CD8-positive, alpha-beta memory T cell (primary cell): ENCODE measurements around the gene MRPS15. TPM values are rescaled to one million over a fixed set of nuclear protein-coding genes. Genes with fewer than 3 reads are reported as not detected.
"Not testable (repeated sequence)": the region's sequence is repeated elsewhere in the genome, so short reads cannot be mapped to it uniquely, and the experiment has no call there.

Source experiments
- CTCF ChIA-PET: fragments of 350-600 bp; sonication (Branson Sonifier 250); formaldehyde crosslinking; loops from one replicate; lab custom pipeline; 2021; ENCODE audit warnings: antibody characterized with exemption; lab: Charles Lee
- POLR2A ChIA-PET: fragments of 350-600 bp; sonication (Branson Sonifier 250); formaldehyde crosslinking; loops from one replicate; lab custom pipeline; 2021; ENCODE audit warnings: antibody characterized with exemption; lab: Charles Lee
- DNase-seq, 5 donors: peaks; one replicate each; pipeline versions ENCODE4 v3.0.0 to v3.0.0-alpha.2; 2020 to 2022; ENCODE audit warnings: mixed read lengths in 1 of 5
- H3K27ac ChIP-seq: one replicate; pipeline ENCODE4 v1.7.0; 2013; ENCODE audit warnings: low read depth, mild to moderate bottlenecking, low read length, moderate library complexity
- H3K27me3 ChIP-seq: 2 replicates; pipeline ENCODE4 v1.7.0; 2013; ENCODE audit warnings: low read length, mild to moderate bottlenecking; ENCODE audit not compliant: insufficient read depth, poor library complexity, severe bottlenecking
- H3K36me3 ChIP-seq: 2 replicates; pipeline ENCODE4 v1.7.0; 2013; ENCODE audit warnings: mild to moderate bottlenecking, low read length, moderate library complexity; ENCODE audit not compliant: insufficient read depth
- H3K4me1 ChIP-seq: 2 replicates; pipeline ENCODE4 v1.7.0; 2013; ENCODE audit warnings: mild to moderate bottlenecking, low read length, moderate library complexity; ENCODE audit not compliant: insufficient read depth
- H3K4me3 ChIP-seq: 2 replicates; pipeline ENCODE4 v1.7.0; 2013; ENCODE audit warnings: mild to moderate bottlenecking, low read length
- H3K9me3 ChIP-seq: 2 replicates; pipeline ENCODE4 v1.7.0; 2013; ENCODE audit warnings: mild to moderate bottlenecking, low read length
- H3K27ac Mint-ChIP-seq, 8 donors: one replicate each; pipeline ENCODE4 v1.8.0; 2020 to 2021; ENCODE audit warnings: mixed read lengths in 8 of 8, mild to moderate bottlenecking in 6 of 8, inconsistent platforms in 3 of 8, moderate library complexity in 3 of 8
- H3K27me3 Mint-ChIP-seq, 2 donors: one replicate each; pipeline ENCODE4 v1.8.0; 2020 to 2021; ENCODE audit warnings: mixed read lengths in 2 of 2, mild to moderate bottlenecking in 1 of 2, moderate library complexity in 1 of 2
- H3K36me3 Mint-ChIP-seq, 3 donors: one replicate each; pipeline ENCODE4 v1.8.0; 2020 to 2021; ENCODE audit warnings: mixed read lengths in 3 of 3, inconsistent platforms in 1 of 3, mild to moderate bottlenecking in 1 of 3
- H3K4me1 Mint-ChIP-seq, 3 donors: one replicate each; pipeline ENCODE4 v1.8.0; 2020 to 2021; ENCODE audit warnings: mixed read lengths in 3 of 3, inconsistent platforms in 1 of 3, mild to moderate bottlenecking in 1 of 3
- H3K4me3 Mint-ChIP-seq, 7 donors: one replicate each; pipeline ENCODE4 v1.8.0; 2020 to 2021; ENCODE audit warnings: mixed read lengths in 7 of 7, mild to moderate bottlenecking in 6 of 7, moderate library complexity in 4 of 7, inconsistent platforms in 2 of 7
- H3K9me3 Mint-ChIP-seq, 5 donors: one replicate each; pipeline ENCODE4 v1.8.0; 2020 to 2022; ENCODE audit warnings: mixed read lengths in 5 of 5, mild to moderate bottlenecking in 3 of 5, moderate library complexity in 2 of 5, inconsistent platforms in 1 of 5
- polyA plus RNA-seq: library from polyadenylated mRNA; unstranded; fragments of 300-500 nt; fragmentation: Illumina TruSeq; gene quantifications from one replicate; pipeline ENCODE4 v1.2.3, GENCODE V29; 2021
- total RNA-seq, 2 experiments: library from RNA; stranded (reverse); gene quantifications; one replicate each; pipeline ENCODE4 v1.2.3, GENCODE V29; 2021

MRPS15 gene
- total and polyA plus RNA-seq, 3 experiments from 2014 or later, result 76.5 to 143 (median 134) TPM

GRCh38 chr1:36481771-36482723 is 17.9 kb upstream of the MRPS15 start:
- Mint-ChIP-seq H3K4me3 (peak overlapping the region in 1 of 7 donors; percentile 37), H3K27me3 (peaks cover 7 to 9% of the 10 kb centered on the region in 2 donors), H3K36me3 (no peaks in the 10 kb centered on the region), H3K4me1 (peaks cover 5 to 10% (median 7%) of the 10 kb centered on the region in 3 donors), H3K9me3 (no peaks in the 10 kb centered on the region), H3K27ac (peak overlapping the region in 1 of 8 donors; percentile 17)
- Histone ChIP-seq H3K27ac (peak overlapping the region; percentile 27), H3K4me1 (peaks cover 11% of the 10 kb centered on the region), H3K36me3 (no peaks in the 10 kb centered on the region), H3K27me3 (no peaks in the 10 kb centered on the region), H3K4me3 (no peak overlapping the region), H3K9me3 (no peaks in the 10 kb centered on the region)
- CTCF ChIA-PET, result no interaction called here
- no peak for DNase-seq
- POLR2A ChIA-PET, result no interaction called here

DNA sequence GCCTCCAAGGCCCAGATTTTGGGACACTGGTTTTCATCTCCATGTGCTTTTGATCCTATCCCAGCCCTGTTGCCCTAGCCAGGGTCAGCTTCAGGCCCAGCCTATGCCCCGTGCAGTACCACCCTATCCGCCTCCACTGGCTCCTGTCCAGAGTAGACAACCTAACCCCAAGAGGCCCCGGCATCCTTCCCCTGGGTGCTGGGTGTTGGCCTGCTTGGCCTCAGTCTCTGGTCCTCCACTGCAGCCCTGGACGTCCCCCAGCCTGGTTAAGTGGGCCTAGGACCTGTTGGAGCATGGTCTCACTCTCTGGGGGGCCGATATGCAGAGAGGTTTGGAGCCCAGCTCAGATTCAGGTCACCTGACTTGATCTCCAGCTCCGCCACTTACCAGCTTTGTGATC is 16.9 kb upstream of the MRPS15 start:
- H3K4me3 Mint-ChIP-seq, result peak overlapping the region in 1 of 7 donors; percentile 36
- H3K27me3 Mint-ChIP-seq, result peaks cover 7 to 9% of the 10 kb centered on the region in 2 donors

GRCh38 chr1:36480161-36480560 is 16.0 kb upstream of the MRPS15 start:
- H3K9me3 ChIP-seq, result no peaks in the 10 kb centered on the region
- ChIA-PET POLR2A (no interaction called here), CTCF (no interaction called here)
- H3K27me3 ChIP-seq, result no peaks in the 10 kb centered on the region
- no peak overlapping the region for H3K4me3 ChIP-seq
- H3K4me3 Mint-ChIP-seq, result no peak overlapping the region
- no peaks in the 10 kb centered on the region for H3K36me3 ChIP-seq
- no peak for DNase-seq
- no peak overlapping the region for H3K27ac ChIP-seq
- H3K4me1 Mint-ChIP-seq, result peaks cover 5 to 10% (median 7%) of the 10 kb centered on the region in 3 donors
- peaks cover 11% of the 10 kb centered on the region for H3K4me1 ChIP-seq
- no peaks in the 10 kb centered on the region for H3K36me3 Mint-ChIP-seq
- H3K27ac Mint-ChIP-seq, result no peak overlapping the region
- H3K27me3 Mint-ChIP-seq, result peaks cover 3 to 6% of the 10 kb centered on the region in 2 donors
- no peaks in the 10 kb centered on the region for H3K9me3 Mint-ChIP-seq

More for the DNA sequence above, 16.9 kb upstream of the MRPS15 start:
- no peaks in the 10 kb centered on the region for H3K27me3 ChIP-seq
- CTCF ChIA-PET, result no interaction called here
- DNase-seq, result no peak
- no peak overlapping the region for H3K27ac Mint-ChIP-seq
- no peaks in the 10 kb centered on the region for H3K36me3 ChIP-seq
- peaks cover 5 to 10% (median 7%) of the 10 kb centered on the region in 3 donors for H3K4me1 Mint-ChIP-seq
- H3K36me3 Mint-ChIP-seq, result no peaks in the 10 kb centered on the region
- H3K4me3 ChIP-seq, result no peak overlapping the region
- POLR2A ChIA-PET, result no interaction called here
- H3K9me3 ChIP-seq, result no peaks in the 10 kb centered on the region
- no peaks in the 10 kb centered on the region for H3K9me3 Mint-ChIP-seq
- H3K4me1 ChIP-seq, result peaks cover 11% of the 10 kb centered on the region
- H3K27ac ChIP-seq, result no peak overlapping the region

DNA sequence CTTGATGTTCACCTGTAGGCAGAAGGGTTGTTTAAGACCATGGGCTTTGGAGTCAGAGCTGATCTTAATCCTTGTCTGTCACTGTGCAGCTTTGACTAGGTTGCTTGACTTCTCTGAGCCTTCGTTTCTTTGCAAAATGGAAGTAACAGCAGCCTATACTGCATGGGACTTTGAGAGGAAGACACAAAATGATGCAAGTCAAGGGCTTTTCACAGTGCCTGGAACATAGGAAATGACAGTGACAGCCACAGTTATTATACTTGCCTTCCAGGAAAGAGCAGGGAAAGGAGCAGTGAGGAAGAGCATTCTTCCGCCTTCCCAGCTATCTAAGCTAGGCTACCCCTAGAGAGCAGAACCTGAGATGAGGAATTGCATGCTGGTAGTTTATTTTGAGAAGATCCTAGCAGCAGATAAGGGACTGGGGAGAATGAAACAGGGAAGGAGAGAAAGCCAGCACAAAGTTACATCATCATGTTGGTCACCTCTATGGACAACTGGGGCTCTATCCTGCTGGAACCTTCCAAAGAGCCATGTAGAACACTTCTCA is 15.4 kb upstream of the MRPS15 start:
- Mint-ChIP-seq H3K27ac (no peak overlapping the region), H3K27me3 (peaks cover 3 to 4% of the 10 kb centered on the region in 2 donors), H3K4me1 (peaks cover 5 to 10% (median 7%) of the 10 kb centered on the region in 3 donors), H3K9me3 (no peaks in the 10 kb centered on the region), H3K36me3 (no peaks in the 10 kb centered on the region), H3K4me3 (no peak overlapping the region)
- no peak for DNase-seq
- Histone ChIP-seq H3K9me3 (no peaks in the 10 kb centered on the region), H3K27ac (no peak overlapping the region), H3K27me3 (no peaks in the 10 kb centered on the region), H3K4me3 (no peak overlapping the region), H3K4me1 (peaks cover 11% of the 10 kb centered on the region), H3K36me3 (no peaks in the 10 kb centered on the region)
- POLR2A ChIA-PET, result no interaction called here
- CTCF ChIA-PET, result no interaction called here

DNA sequence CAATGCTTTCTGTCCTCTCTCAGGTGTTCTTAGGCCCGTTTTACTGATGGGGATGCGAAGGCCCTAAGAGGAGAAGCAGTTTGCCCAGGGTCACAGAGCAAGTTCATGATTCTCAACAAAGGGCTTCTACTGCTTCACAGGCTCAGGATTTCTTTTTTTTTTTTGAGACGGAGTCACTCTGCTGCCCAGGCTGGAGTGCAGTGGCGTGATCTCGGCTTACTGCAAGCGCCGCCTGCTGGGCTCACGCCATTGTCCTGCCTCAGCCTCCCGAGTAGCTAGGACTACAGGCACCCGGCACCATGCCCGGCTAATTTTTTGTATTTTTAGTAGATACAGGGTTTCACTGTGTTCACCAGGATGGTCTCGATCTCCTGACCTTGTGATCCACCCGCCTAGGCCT is 13.4 kb upstream of the MRPS15 start:
- H3K9me3 Mint-ChIP-seq, DNase-seq, H3K36me3 ChIP-seq, H3K27me3 Mint-ChIP-seq, H3K27ac ChIP-seq, POLR2A ChIA-PET, H3K4me3 ChIP-seq, H3K27me3 ChIP-seq, H3K36me3 Mint-ChIP-seq, CTCF ChIA-PET, H3K4me1 ChIP-seq, H3K9me3 ChIP-seq, H3K4me3 Mint-ChIP-seq, H3K27ac Mint-ChIP-seq: not testable (repeated sequence)
- H3K4me1 Mint-ChIP-seq, result peaks cover 5 to 10% (median 7%) of the 10 kb centered on the region in 3 donors

- Histone ChIP-seq H3K27ac (no peak overlapping the region), H3K4me3 (no peak overlapping the region), H3K36me3 (no peaks in the 10 kb centered on the region), H3K9me3 (no peaks in the 10 kb centered on the region), H3K27me3 (no peaks in the 10 kb centered on the region), H3K4me1 (peaks cover 1% of the 10 kb centered on the region)
- ChIA-PET CTCF (no interaction called here), POLR2A (no interaction called here)
- H3K4me3 Mint-ChIP-seq, result no peak overlapping the region
- no peak overlapping the region for H3K27ac Mint-ChIP-seq
- peaks cover 1 to 5% (median 2%) of the 10 kb centered on the region in 3 donors for H3K4me1 Mint-ChIP-seq
- no peak for DNase-seq
- no peaks in the 10 kb centered on the region for H3K9me3 Mint-ChIP-seq
- H3K27me3 Mint-ChIP-seq, result peaks cover 3 to 4% of the 10 kb centered on the region in 2 donors
- H3K36me3 Mint-ChIP-seq, result no peaks in the 10 kb centered on the region
These were observed 12.8 kb upstream of the MRPS15 start for GRCh38 chr1:36476945-36477344.

- Mint-ChIP-seq H3K4me1 (no peaks in the 10 kb centered on the region), H3K4me3 (no peak overlapping the region), H3K36me3 (no peaks in the 10 kb centered on the region), H3K9me3 (no peaks in the 10 kb centered on the region), H3K27me3 (peaks cover 3 to 4% of the 10 kb centered on the region in 2 donors), H3K27ac (no peak overlapping the region)
- POLR2A ChIA-PET, result no interaction called here
- Histone ChIP-seq H3K4me3 (no peak overlapping the region), H3K9me3 (no peaks in the 10 kb centered on the region), H3K4me1 (no peaks in the 10 kb centered on the region), H3K27ac (no peak overlapping the region), H3K27me3 (no peaks in the 10 kb centered on the region), H3K36me3 (no peaks in the 10 kb centered on the region)
- CTCF ChIA-PET, result no interaction called here
- DNase-seq, result no peak
These were observed 11.9 kb upstream of the MRPS15 start for GRCh38 chr1:36475910-36476604.

- no peak for DNase-seq
- POLR2A ChIA-PET, result no interaction called here
These were observed 11.2 kb upstream of the MRPS15 start for GRCh38 chr1:36475341-36475740.

More at GRCh38 chr1:36475341-36475740, 11.2 kb upstream of the MRPS15 start:
- Histone ChIP-seq H3K36me3 (no peaks in the 10 kb centered on the region), H3K4me3 (no peak overlapping the region), H3K9me3 (no peaks in the 10 kb centered on the region), H3K27me3 (no peaks in the 10 kb centered on the region), H3K27ac (no peak overlapping the region), H3K4me1 (no peaks in the 10 kb centered on the region)
- Mint-ChIP-seq H3K9me3 (no peaks in the 10 kb centered on the region), H3K4me1 (no peaks in the 10 kb centered on the region), H3K27ac (peak overlapping the region in 1 of 8 donors; percentile 29), H3K27me3 (peaks cover 3 to 4% of the 10 kb centered on the region in 2 donors), H3K4me3 (no peak overlapping the region), H3K36me3 (no peaks in the 10 kb centered on the region)
- CTCF ChIA-PET, result no interaction called here
